Liver (tissue), 9 donors: ENCODE results near the gene MED16. TPM values are rescaled to one million over a fixed set of nuclear protein-coding genes. Genes with fewer than 3 reads are reported as not detected.

Source experiments
- DNase-seq: peaks from one replicate; pipeline ENCODE4 v3.0.0-alpha.2; 2017; ENCODE audit warnings: low spot score
- H3K27ac ChIP-seq, 2 donors: one replicate each; pipeline ENCODE4 v1.7.0; 2013; ENCODE audit warnings: inconsistent platforms in 2 of 2, low read length in 2 of 2, control low read depth in 1 of 2, low read depth in 1 of 2, mild to moderate bottlenecking in 1 of 2
- H3K27me3 ChIP-seq, 4 donors: one replicate each; pipeline versions ENCODE4 v1.6.1 to v1.7.0; 2013; ENCODE audit warnings: low read length in 3 of 4, inconsistent platforms in 1 of 4, mild to moderate bottlenecking in 1 of 4, moderate library complexity in 1 of 4; ENCODE audit not compliant: control insufficient read depth in 4 of 4, insufficient read depth in 4 of 4
- H3K36me3 ChIP-seq, 4 donors: one replicate each; pipeline versions ENCODE4 v1.6.1 to v1.7.0; 2013; ENCODE audit warnings: low read length in 3 of 4, mild to moderate bottlenecking in 3 of 4, low read depth in 1 of 4, moderate library complexity in 1 of 4; ENCODE audit not compliant: control insufficient read depth in 4 of 4, insufficient read depth in 3 of 4
- H3K4me1 ChIP-seq, 4 donors: one replicate each; pipeline versions ENCODE4 v1.6.1 to v1.7.0; 2013; ENCODE audit warnings: low read length in 3 of 4, mild to moderate bottlenecking in 3 of 4, moderate library complexity in 1 of 4; ENCODE audit not compliant: control insufficient read depth in 4 of 4, insufficient read depth in 4 of 4
- H3K4me3 ChIP-seq, 3 donors: one replicate each; pipeline versions ENCODE4 v1.6.1 to v1.7.0; 2013; ENCODE audit warnings: low read length in 3 of 3, control low read depth in 1 of 3, low read depth in 1 of 3, mild to moderate bottlenecking in 1 of 3
- H3K9ac ChIP-seq, 2 donors: one replicate each; pipeline ENCODE4 v1.7.0; 2013; ENCODE audit warnings: low read length in 2 of 2, mild to moderate bottlenecking in 2 of 2, moderate library complexity in 2 of 2, control low read depth in 1 of 2, low read depth in 1 of 2
- H3K9me3 ChIP-seq, 4 donors: one replicate each; pipeline versions ENCODE4 v1.6.1 to v1.7.0; 2013; ENCODE audit warnings: low read length in 3 of 4; ENCODE audit not compliant: control insufficient read depth in 4 of 4
- ATF3 ChIP-seq: IDR thresholded peaks from 2 replicates; pipeline ENCODE4 v1.6.1; 2016; ENCODE audit warnings: antibody characterized with exemption
- EGR1 ChIP-seq, 2 donors: IDR thresholded peaks; 2 replicates each; pipeline ENCODE4 v1.6.1; 2016 to 2018; ENCODE audit warnings: antibody characterized with exemption in 2 of 2, low read depth in 2 of 2
- FOXA1 ChIP-seq: IDR thresholded peaks from 2 replicates; pipeline ENCODE4 v1.6.1; 2016; ENCODE audit warnings: antibody characterized with exemption
- FOXA2 ChIP-seq: IDR thresholded peaks from 2 replicates; pipeline ENCODE4 v1.6.1; 2016; ENCODE audit warnings: antibody characterized with exemption
- GABPA ChIP-seq, 2 donors: IDR thresholded peaks in 1 of 2; conservative IDR thresholded peaks in 1 of 2; 2 replicates each; pipeline ENCODE4 v1.6.1; 2016; ENCODE audit warnings: antibody characterized with exemption in 2 of 2, mild to moderate bottlenecking in 1 of 2, moderate library complexity in 1 of 2
- HNF4A ChIP-seq, 2 donors: conservative IDR thresholded peaks; 2 replicates each; pipeline ENCODE4 v1.6.1; 2016; ENCODE audit warnings: antibody characterized with exemption in 2 of 2, mild to moderate bottlenecking in 2 of 2
- HNF4G ChIP-seq: IDR thresholded peaks from 2 replicates; pipeline ENCODE4 v1.6.1; 2016; ENCODE audit warnings: antibody characterized with exemption
- JUND ChIP-seq, 2 donors: IDR thresholded peaks; 2 replicates each; pipeline ENCODE4 v1.6.1; 2016; ENCODE audit warnings: antibody characterized with exemption in 2 of 2
- NR2F2 ChIP-seq: IDR thresholded peaks from 2 replicates; pipeline ENCODE4 v1.6.1; 2016; ENCODE audit warnings: antibody characterized with exemption
- RAD21 ChIP-seq, 2 donors: IDR thresholded peaks; 2 replicates each; pipeline ENCODE4 v1.6.1; 2016; ENCODE audit warnings: antibody characterized with exemption in 2 of 2, mild to moderate bottlenecking in 2 of 2
- RXRA ChIP-seq, 2 donors: IDR thresholded peaks; 2 replicates each; pipeline ENCODE4 v1.6.1; 2017 to 2018; ENCODE audit warnings: antibody characterized with exemption in 2 of 2, mild to moderate bottlenecking in 1 of 2
- SP1 ChIP-seq: IDR thresholded peaks from 2 replicates; pipeline ENCODE4 v1.6.1; 2018; ENCODE audit warnings: antibody characterized with exemption, mild to moderate bottlenecking
- TAF1 ChIP-seq: conservative IDR thresholded peaks from 2 replicates; pipeline ENCODE4 v1.6.1; 2016; ENCODE audit warnings: antibody characterized with exemption, mild to moderate bottlenecking
- YY1 ChIP-seq: IDR thresholded peaks from 2 replicates; pipeline ENCODE4 v1.6.1; 2016; ENCODE audit warnings: antibody characterized with exemption, mild to moderate bottlenecking
- WGBS: extraction: QIAGEN DNeasy Blood & Tissue Kit; methylation state at CpG from one replicate; pipeline ENCODE4 v1.1.7; 2013; 5-methylcytosine and 5-hydroxymethylcytosine counted together
- polyA plus RNA-seq, 2 donors: library from polyadenylated mRNA; stranded (reverse) in 1 of 2; unstranded in 1 of 2; fragments of 200-250 nt in 1 of 2; fragments of >200 nt in 1 of 2; fragmentation: Nextera tagmentation in 1 of 2; extraction: Ambion mirVana in 1 of 2; gene quantifications; one replicate each; pipeline versions ENCODE4 v1.2.1 to v1.2.3, GENCODE V29; 2013 to 2015
- total RNA-seq, 2 donors: library from RNA; depleted of rRNA; stranded (reverse); fragments of >200 nt; gene quantifications; one replicate each; pipeline ENCODE4 v1.2.3, GENCODE V29; 2014
- TF ChIP-seq, protein P1 (sequence below): IDR thresholded peaks from 2 replicates; pipeline ENCODE4 v1.6.1; 2016; ENCODE audit warnings: antibody characterized with exemption
- TF ChIP-seq, protein P2 (sequence below): fragments of 150-350 bp; IDR thresholded peaks from 2 replicates; pipeline ENCODE4 v1.5.1; 2017; ENCODE audit warnings: improper control_type of control experiment, low read depth, low read length; ENCODE audit not compliant: missing input control
- donor health status: healthy.
- donor health status: healthy.
- donor health status: healthy.
- donor health status: healthy.
- donor health status: healthy.

The MED16 gene
- total and polyA plus RNA-seq, 4 donors = 30.6 to 50.5 (median 41.0) TPM

DNA sequence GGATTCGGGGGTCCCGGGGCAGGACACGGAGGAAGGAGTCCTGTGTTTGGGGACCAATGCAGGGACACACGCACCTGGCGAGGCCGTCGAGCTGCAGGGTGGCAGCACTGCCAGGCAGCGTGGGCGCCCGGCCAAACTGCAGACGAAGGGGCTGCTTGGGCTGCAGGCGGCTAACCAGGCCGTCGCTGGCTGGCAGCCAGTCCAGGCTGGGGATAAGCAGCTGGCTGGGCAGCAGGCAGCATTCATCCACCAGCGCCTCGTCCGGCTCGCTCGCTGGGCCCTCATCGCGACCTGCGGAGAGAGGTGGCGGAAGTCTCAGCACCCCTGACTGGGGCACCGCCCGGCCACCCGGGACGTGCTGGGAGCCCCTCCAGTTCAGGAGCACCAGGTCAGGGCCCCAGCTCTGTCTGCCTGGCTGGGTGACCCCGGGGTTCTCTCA, 22.0 kb downstream of the MED16 start (continued):
- TF ChIP-seq HNF4A (conservative IDR thresholded peaks at IDR 0.05) = no peak
- TF ChIP-seq TAF1 = no peak
- TF ChIP-seq SP1 = no peak
- TF ChIP-seq GABPA (IDR thresholded peaks at IDR 0.05 in 1 of 2, conservative IDR thresholded peaks at IDR 0.05 in 1 of 2) = no peak
- no peak for TF ChIP-seq JUND (IDR thresholded peaks at IDR 0.05)
- TF ChIP-seq, protein P1, sequence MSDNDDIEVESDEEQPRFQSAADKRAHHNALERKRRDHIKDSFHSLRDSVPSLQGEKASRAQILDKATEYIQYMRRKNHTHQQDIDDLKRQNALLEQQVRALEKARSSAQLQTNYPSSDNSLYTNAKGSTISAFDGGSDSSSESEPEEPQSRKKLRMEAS = no peak

- TF ChIP-seq YY1 (no peak), SP1 (no peak), ATF3 (no peak), EGR1 (IDR thresholded peaks at IDR 0.05; ENCODE audit: low read depth in 2 of 2) (no peak), HNF4A (conservative IDR thresholded peaks at IDR 0.05) (no peak), RAD21 (IDR thresholded peaks at IDR 0.05) (no peak)
- TF ChIP-seq, protein P1 = no peak
- no peak for DNase-seq
- Histone ChIP-seq H3K36me3 (peaks cover 4 to 42% (median 11%) of the 10 kb centered on the region in 4 donors), H3K9ac (no peak overlapping the region), H3K27me3 (no peaks in the 10 kb centered on the region), H3K27ac (no peak overlapping the region), H3K4me3 (no peak overlapping the region), H3K4me1 (no peaks in the 10 kb centered on the region), H3K9me3 (no peaks in the 10 kb centered on the region)
- 94% methylated on average over 8 of the region's 8 CpGs for WGBS
These were observed 22.7 kb downstream of the MED16 start for GRCh38 chr19:870314-870713.

GRCh38 chr19:869245-870177, 23.5 kb downstream of the MED16 start:
- Histone ChIP-seq H3K27ac (peak overlapping the region in 1 of 2 donors; percentile 35), H3K9ac (no peak overlapping the region), H3K4me3 (no peak overlapping the region), H3K4me1 (no peaks in the 10 kb centered on the region), H3K27me3 (no peaks in the 10 kb centered on the region), H3K9me3 (no peaks in the 10 kb centered on the region), H3K36me3 (peaks cover 3 to 40% (median 11%) of the 10 kb centered on the region in 4 donors)
- WGBS = 86% methylated on average over 29 of the region's 29 CpGs
- no peak for DNase-seq
- TF ChIP-seq SP1 = no peak

DNA sequence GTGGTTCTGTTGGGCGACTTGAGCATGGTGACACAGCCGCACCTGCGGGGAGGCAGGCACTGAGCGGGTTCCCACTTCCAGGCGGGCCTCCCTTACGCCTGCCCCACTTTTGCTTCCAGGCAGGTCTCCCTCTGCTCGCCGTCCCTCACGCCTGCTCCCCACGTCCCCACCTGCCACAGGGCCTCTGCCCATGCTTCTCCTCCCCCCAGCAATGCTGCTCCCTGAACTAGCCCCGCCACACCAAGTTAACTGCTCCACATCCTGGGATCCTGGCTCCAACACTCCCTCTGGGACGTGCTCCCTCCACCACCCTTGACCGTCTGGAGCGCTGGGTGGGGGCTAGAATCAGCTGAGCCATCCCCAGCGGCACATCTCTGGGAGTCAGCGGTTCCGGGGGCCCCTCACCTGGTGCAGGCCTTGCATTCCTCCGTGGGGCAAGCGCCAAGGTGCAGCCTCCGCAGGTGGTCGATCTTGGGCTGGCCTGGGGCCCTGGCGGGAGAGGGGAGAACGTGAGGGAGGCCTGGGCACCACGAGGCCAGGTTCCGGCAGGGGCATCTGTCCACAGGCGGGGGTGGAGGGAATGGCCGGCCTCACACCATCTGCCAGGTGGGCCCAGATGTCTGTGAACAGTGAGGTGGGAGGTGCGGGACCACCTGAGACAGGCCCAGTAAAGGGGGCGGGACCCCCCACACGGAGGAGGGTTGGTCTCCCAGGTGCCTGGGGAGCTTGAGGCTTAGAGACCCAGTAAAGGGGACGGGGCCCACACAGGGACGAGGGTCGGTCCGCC, 24.3 kb downstream of the MED16 start:
- Histone ChIP-seq H3K36me3 (peaks cover 0 to 35% (median 10%) of the 10 kb centered on the region in 4 donors), H3K9me3 (no peaks in the 10 kb centered on the region), H3K27me3 (no peaks in the 10 kb centered on the region), H3K27ac (no peak overlapping the region), H3K4me3 (no peak overlapping the region), H3K9ac (no peak overlapping the region), H3K4me1 (peaks cover 0 to 5% (median 2%) of the 10 kb centered on the region in 4 donors)
- DNase-seq = no peak
- TF ChIP-seq FOXA1 = no peak
- TF ChIP-seq, protein P2, sequence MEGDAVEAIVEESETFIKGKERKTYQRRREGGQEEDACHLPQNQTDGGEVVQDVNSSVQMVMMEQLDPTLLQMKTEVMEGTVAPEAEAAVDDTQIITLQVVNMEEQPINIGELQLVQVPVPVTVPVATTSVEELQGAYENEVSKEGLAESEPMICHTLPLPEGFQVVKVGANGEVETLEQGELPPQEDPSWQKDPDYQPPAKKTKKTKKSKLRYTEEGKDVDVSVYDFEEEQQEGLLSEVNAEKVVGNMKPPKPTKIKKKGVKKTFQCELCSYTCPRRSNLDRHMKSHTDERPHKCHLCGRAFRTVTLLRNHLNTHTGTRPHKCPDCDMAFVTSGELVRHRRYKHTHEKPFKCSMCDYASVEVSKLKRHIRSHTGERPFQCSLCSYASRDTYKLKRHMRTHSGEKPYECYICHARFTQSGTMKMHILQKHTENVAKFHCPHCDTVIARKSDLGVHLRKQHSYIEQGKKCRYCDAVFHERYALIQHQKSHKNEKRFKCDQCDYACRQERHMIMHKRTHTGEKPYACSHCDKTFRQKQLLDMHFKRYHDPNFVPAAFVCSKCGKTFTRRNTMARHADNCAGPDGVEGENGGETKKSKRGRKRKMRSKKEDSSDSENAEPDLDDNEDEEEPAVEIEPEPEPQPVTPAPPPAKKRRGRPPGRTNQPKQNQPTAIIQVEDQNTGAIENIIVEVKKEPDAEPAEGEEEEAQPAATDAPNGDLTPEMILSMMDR = no peak
- TF ChIP-seq SP1 = no peak
- TF ChIP-seq HNF4A (conservative IDR thresholded peaks at IDR 0.05) = no peak
- TF ChIP-seq HNF4G = no peak
- no peak for TF ChIP-seq FOXA2
- TF ChIP-seq NR2F2 = no peak
- no peak for TF ChIP-seq YY1
- TF ChIP-seq, protein P1 = no peak
- no peak for TF ChIP-seq TAF1
- TF ChIP-seq JUND (IDR thresholded peaks at IDR 0.05) = no peak
- TF ChIP-seq RXRA (IDR thresholded peaks at IDR 0.05) = no peak
- no peak for TF ChIP-seq ATF3
- no peak for TF ChIP-seq RAD21 (IDR thresholded peaks at IDR 0.05)
- no peak for TF ChIP-seq EGR1 (IDR thresholded peaks at IDR 0.05; ENCODE audit: low read depth in 2 of 2)
- WGBS = 96% methylated on average over 34 of the region's 34 CpGs
